ENCODE measurements around the gene DDX46. TPM values are rescaled to one million over a fixed set of nuclear protein-coding genes. Genes with fewer than 3 reads are reported as not detected.
A peak's percentile ranks its signal among the peaks of the same experiment; 100 is the strongest.

Gene DDX46
- polyA plus RNA-seq, 2 of the 4 experiments (the other 2 are of a cell fraction) = 104 TPM

DNA sequence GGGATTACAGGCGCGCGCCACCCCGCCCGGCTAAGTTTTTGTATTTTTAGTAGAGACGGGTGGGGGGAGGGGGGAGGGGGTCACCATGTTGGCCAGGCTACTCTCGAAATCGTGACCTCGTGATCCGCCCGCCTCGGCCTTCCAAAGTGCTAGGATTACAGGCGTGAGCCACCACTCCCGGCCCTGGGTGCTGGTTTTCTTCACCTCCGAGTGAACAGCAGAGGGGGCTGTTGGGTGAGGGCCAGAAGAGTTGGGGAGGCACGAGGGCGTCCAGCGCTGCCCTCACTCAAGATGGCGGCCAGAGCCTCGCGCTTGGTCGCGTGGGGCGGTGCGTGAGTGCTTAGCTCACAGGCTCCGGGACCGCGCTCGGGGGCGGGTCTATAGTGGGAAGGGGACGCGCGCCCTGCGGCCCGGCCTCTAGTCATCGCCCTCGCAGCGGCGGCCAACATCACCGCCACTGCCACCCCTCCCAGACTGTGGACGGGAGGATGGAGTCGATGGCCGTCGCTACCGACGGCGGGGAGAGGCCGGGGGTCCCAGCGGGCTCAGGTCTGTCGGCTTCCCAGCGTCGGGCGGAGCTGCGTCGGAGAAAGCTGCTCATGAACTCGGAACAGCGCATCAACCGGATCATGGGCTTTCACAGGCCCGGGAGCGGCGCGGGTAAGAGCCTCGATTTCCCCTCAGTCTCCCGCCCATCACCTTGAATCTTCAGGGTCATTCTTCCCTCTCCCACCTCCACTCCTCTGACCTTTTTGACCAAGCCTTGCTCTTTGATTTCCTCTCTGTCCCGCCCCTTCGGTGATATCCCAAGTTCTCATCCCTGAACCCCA lies 20.2 kb upstream of the DDX46 start, which contains the start of gene CAMLG (continued):
- TF ChIP-seq ZSCAN20 (CRISPR knock-in tag; IDR thresholded peaks at IDR 0.05) = no peak
- TF ChIP-seq TFCP2L1 (CRISPR knock-in tag; IDR thresholded peaks at IDR 0.05) = 0 out of 2 replicates have a peak, but pooled peaks have one; percentile 71
- TF ChIP-seq HEYL (CRISPR knock-in tag; IDR thresholded peaks at IDR 0.05) = no peak
- no peak for TF ChIP-seq CEBPB (IDR thresholded peaks at IDR 0.05)
- TF ChIP-seq FOSL2 (IDR thresholded peaks at IDR 0.05) = no peak
- TF ChIP-seq FOSL2 (CRISPR knock-in tag; IDR thresholded peaks at IDR 0.05) = peak; percentile 42; the same call in 1 of the 2 replicates
- no peak for TF ChIP-seq CHD4 (IDR thresholded peaks at IDR 0.05; ENCODE audit: borderline replicate concordance)
- TF ChIP-seq JUNB (IDR thresholded peaks at IDR 0.05) = no peak
- TF ChIP-seq POLR2A (IDR thresholded peaks at IDR 0.05; ENCODE audit: low read length) = peak; percentile 75
- peak; percentile 68; the same call in 1 of the 2 replicates for TF ChIP-seq MAZ (IDR thresholded peaks at IDR 0.05; ENCODE audit: borderline replicate concordance, low read depth, low read length)
- 0 out of 2 replicates have a peak, but pooled peaks have one; percentile 7 for TF ChIP-seq HDAC2 (IDR thresholded peaks at IDR 0.05)
- TF ChIP-seq JUN (IDR thresholded peaks at IDR 0.05) = peak; percentile 50 to 81; a peak in 4 of 5 replicates
- peak; percentile 64 for TF ChIP-seq NPAS2 (CRISPR knock-in tag; IDR thresholded peaks at IDR 0.05; ENCODE audit: borderline replicate concordance)
- peak; percentile 98 for TF ChIP-seq MYC (IDR thresholded peaks at IDR 0.05; ENCODE audit: borderline replicate concordance, low read length)
- TF ChIP-seq, protein P1, sequence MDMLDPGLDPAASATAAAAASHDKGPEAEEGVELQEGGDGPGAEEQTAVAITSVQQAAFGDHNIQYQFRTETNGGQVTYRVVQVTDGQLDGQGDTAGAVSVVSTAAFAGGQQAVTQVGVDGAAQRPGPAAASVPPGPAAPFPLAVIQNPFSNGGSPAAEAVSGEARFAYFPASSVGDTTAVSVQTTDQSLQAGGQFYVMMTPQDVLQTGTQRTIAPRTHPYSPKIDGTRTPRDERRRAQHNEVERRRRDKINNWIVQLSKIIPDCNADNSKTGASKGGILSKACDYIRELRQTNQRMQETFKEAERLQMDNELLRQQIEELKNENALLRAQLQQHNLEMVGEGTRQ (IDR thresholded peaks at IDR 0.05) = peak; percentile 81
- TF ChIP-seq, protein P2, sequence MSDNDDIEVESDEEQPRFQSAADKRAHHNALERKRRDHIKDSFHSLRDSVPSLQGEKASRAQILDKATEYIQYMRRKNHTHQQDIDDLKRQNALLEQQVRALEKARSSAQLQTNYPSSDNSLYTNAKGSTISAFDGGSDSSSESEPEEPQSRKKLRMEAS (IDR thresholded peaks at IDR 0.05) = peak; percentile 98

DNA sequence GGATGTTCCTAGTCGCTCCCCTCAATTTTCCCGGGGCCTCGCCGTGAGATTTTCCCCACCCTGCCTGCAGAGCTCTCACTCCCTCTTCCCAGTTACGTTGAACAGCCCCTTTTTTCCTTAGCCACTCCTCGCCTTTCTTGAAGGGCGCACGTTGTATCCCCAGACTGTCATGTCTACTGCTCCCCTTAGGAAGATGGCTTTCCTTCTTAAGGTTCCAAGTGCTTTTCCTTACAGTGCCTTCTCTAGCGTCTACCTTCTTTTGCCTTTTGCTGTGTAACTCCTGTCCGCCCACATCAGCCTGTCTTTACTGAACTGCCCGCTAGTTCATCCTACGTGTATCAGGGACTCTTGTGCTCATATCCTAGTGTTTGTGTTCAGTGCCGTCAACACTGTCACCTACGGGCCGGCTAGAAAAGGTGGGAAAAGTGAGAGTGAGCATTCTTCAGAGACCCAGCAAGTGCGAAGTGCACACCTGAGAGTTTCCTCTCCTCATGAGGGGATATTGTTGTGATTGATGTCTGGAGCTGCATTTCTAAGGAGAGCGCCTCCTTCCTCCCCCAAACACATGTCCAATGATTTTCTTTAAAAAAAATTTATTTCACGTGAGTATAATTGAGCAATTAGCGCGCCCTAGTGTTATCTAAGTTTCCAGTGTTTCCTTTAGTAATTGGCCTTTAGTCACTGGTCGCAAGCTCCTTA lies 19.5 kb upstream of the DDX46 start:
- Histone ChIP-seq H3K9me3 (no peaks in the 10 kb centered on the region), H3K4me1 (peaks cover 13% of the 10 kb centered on the region; the same call in 2 of the 3 replicates), H3K27ac (peak overlapping the region; percentile 85 to 88), H3K4me3 (peak overlapping the region; percentile 85), H3K4me2 (peak overlapping the region; percentile 86)
- peak; percentile 64 to 70 for DNase-seq (ENCODE audit: low read depth in 1 of 2, low spot score in 1 of 2)
- 7% methylated on average over 21 of the region's 21 CpGs for WGBS (ENCODE audit: missing lambda C conversion rate)
- ATAC-seq = peak; percentile 73 to 82
- POLR2A ChIA-PET = interaction anchor here (0.6 to 2.1 kb wide), 4 partner anchors 19 to 165 kb away, joined by 5 to 11 read pairs (median 8); partner anchors contain the start of genes DDX46 and PCBD2
- no peak for FAIRE-seq
- CTCF ChIA-PET = interaction anchor here (0.6 to 4.8 kb wide), 22 partner anchors 10 to 437 kb away, joined by 3 to 51 read pairs (median 3); partner anchors contain the start of genes C5orf24, DDX46 and PCBD2
- TF ChIP-seq, protein P3, sequence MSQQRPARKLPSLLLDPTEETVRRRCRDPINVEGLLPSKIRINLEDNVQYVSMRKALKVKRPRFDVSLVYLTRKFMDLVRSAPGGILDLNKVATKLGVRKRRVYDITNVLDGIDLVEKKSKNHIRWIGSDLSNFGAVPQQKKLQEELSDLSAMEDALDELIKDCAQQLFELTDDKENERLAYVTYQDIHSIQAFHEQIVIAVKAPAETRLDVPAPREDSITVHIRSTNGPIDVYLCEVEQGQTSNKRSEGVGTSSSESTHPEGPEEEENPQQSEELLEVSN (IDR thresholded peaks at IDR 0.05; ENCODE audit: borderline replicate concordance, low read depth) = peak; percentile 89; the same call in 1 of the 2 replicates
- TF ChIP-seq, protein P4, sequence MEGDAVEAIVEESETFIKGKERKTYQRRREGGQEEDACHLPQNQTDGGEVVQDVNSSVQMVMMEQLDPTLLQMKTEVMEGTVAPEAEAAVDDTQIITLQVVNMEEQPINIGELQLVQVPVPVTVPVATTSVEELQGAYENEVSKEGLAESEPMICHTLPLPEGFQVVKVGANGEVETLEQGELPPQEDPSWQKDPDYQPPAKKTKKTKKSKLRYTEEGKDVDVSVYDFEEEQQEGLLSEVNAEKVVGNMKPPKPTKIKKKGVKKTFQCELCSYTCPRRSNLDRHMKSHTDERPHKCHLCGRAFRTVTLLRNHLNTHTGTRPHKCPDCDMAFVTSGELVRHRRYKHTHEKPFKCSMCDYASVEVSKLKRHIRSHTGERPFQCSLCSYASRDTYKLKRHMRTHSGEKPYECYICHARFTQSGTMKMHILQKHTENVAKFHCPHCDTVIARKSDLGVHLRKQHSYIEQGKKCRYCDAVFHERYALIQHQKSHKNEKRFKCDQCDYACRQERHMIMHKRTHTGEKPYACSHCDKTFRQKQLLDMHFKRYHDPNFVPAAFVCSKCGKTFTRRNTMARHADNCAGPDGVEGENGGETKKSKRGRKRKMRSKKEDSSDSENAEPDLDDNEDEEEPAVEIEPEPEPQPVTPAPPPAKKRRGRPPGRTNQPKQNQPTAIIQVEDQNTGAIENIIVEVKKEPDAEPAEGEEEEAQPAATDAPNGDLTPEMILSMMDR (IDR thresholded peaks at IDR 0.05) = peak; percentile 34
- TF ChIP-seq, protein P5, sequence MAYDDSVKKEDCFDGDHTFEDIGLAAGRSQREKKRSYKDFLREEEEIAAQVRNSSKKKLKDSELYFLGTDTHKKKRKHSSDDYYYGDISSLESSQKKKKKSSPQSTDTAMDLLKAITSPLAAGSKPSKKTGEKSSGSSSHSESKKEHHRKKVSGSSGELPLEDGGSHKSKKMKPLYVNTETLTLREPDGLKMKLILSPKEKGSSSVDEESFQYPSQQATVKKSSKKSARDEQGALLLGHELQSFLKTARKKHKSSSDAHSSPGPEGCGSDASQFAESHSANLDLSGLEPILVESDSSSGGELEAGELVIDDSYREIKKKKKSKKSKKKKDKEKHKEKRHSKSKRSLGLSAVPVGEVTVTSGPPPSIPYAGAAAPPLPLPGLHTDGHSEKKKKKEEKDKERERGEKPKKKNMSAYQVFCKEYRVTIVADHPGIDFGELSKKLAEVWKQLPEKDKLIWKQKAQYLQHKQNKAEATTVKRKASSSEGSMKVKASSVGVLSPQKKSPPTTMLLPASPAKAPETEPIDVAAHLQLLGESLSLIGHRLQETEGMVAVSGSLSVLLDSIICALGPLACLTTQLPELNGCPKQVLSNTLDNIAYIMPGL (CRISPR knock-in tag; IDR thresholded peaks at IDR 0.05; ENCODE audit: borderline replicate concordance) = no peak
- TF ChIP-seq HOXB5 (CRISPR knock-in tag; IDR thresholded peaks at IDR 0.05) (0 out of 2 replicates have a peak, but pooled peaks have one; percentile 10), CEBPB (IDR thresholded peaks at IDR 0.05) (0 out of 4 replicates have a peak, but pooled peaks of 1 of the 2 experiments have one; percentile 2), RAD21 (conservative IDR thresholded peaks at IDR 0.05 in 1 of 2, IDR thresholded peaks at IDR 0.05 in 1 of 2) (peak in 1 of 2 experiments; percentile 15; a peak in 1 of 5 replicates)
- TF ChIP-seq, protein P2 (IDR thresholded peaks at IDR 0.05) = peak; percentile 57; the same call in 1 of the 2 replicates
- TF ChIP-seq, protein P6, sequence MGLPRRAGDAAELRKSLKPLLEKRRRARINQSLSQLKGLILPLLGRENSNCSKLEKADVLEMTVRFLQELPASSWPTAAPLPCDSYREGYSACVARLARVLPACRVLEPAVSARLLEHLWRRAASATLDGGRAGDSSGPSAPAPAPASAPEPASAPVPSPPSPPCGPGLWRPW (IDR thresholded peaks at IDR 0.05) = no peak
